IMR-90 (cell line): Measurements from ENCODE around the gene ZMYND10. TPM values are rescaled to one million over a fixed set of nuclear protein-coding genes. Genes with fewer than 3 reads are reported as not detected.

ENCODE experiments used
- ATAC-seq: fragments of 200-7000 bp; cut with Tn5 transposase; 2 replicates; pipeline ENCODE4 v1.9.1; 2020; ENCODE audit warnings: low read depth, mild to moderate bottlenecking, moderate library complexity
- BruUV-seq: library from RNA; stranded (reverse); fragments of 400-500 nt; replicated peaks from 2 replicates; lab custom pipeline; 2021; lab: Mats Ljungman, UMichigan
- CTCF ChIA-PET: fragments of 300-600 bp; formaldehyde crosslinking; extraction: SDS; loops from one replicate; lab custom pipeline; 2021; ENCODE audit warnings: antibody characterized with exemption; lab: Yijun Ruan, JAX
- POLR2A ChIA-PET: fragments of 300-600 bp; sonication (Branson Sonifier 250); formaldehyde crosslinking; loops from one replicate; lab custom pipeline; 2022; ENCODE audit warnings: antibody characterized with exemption; ENCODE audit not compliant: unreplicated experiment; lab: Charles Lee
- DNase-seq: peaks from one replicate; pipeline ENCODE4 v3.0.0; 2013
- H2AFZ ChIP-seq: replicated peaks from 2 replicates; pipeline ENCODE3; 2013; ENCODE audit warnings: low read length, mild to moderate bottlenecking; ENCODE audit not compliant: poor library complexity
- H2AK5ac ChIP-seq: 2 replicates; pipeline ENCODE4 v1.6.1; 2013; ENCODE audit warnings: low read depth, low read length, inconsistent platforms
- H2AK9ac ChIP-seq: replicated peaks from 2 replicates; pipeline ENCODE3; 2013; ENCODE audit warnings: mild to moderate bottlenecking, low read depth, low read length, moderate library complexity; ENCODE audit not compliant: poor library complexity
- H2BK120ac ChIP-seq: 2 replicates; pipeline ENCODE4 v1.6.1; 2013; ENCODE audit warnings: low read depth, low read length, inconsistent platforms
- H2BK15ac ChIP-seq: 3 replicates; pipeline ENCODE4 v1.6.1; 2013; ENCODE audit warnings: low read depth, low read length, inconsistent platforms
- H2BK20ac ChIP-seq: 2 replicates; pipeline ENCODE4 v1.6.1; 2013; ENCODE audit warnings: low read depth, mild to moderate bottlenecking, inconsistent platforms, low read length, moderate library complexity
- H2BK5ac ChIP-seq: 2 replicates; pipeline ENCODE4 v1.6.1; 2013; ENCODE audit warnings: mild to moderate bottlenecking, low read depth, low read length, inconsistent platforms; ENCODE audit not compliant: poor library complexity, severe bottlenecking
- H3K14ac ChIP-seq: replicated peaks from 2 replicates; pipeline ENCODE4 v1.6.1; 2013; ENCODE audit warnings: low read depth, low read length, inconsistent platforms
- H3K18ac ChIP-seq: 2 replicates; pipeline ENCODE4 v1.6.1; 2013; ENCODE audit warnings: low read depth, low read length, control low read depth
- H3K23ac ChIP-seq: 2 replicates; pipeline ENCODE4 v1.6.1; 2013; ENCODE audit warnings: low read depth, low read length, inconsistent platforms
- H3K27ac ChIP-seq: 2 replicates; pipeline ENCODE4 v1.5.1; 2013; ENCODE audit warnings: mild to moderate bottlenecking, control low read depth, low read length; ENCODE audit not compliant: insufficient read depth
- H3K27me3 ChIP-seq: 2 replicates; pipeline ENCODE4 v1.6.1; 2013; ENCODE audit warnings: low read length; ENCODE audit not compliant: control insufficient read depth, insufficient read depth
- H3K36me3 ChIP-seq: 2 replicates; pipeline ENCODE4 v1.6.1; 2013; ENCODE audit warnings: low read length, mixed read lengths; ENCODE audit not compliant: control insufficient read depth, insufficient read depth
- H3K4ac ChIP-seq: 2 replicates; pipeline ENCODE4 v1.6.1; 2013; ENCODE audit warnings: low read depth, low read length, inconsistent platforms
- H3K4me1 ChIP-seq: 2 replicates; pipeline ENCODE4 v1.6.1; 2013; ENCODE audit warnings: low read length, mixed read lengths; ENCODE audit not compliant: control insufficient read depth, insufficient read depth
- H3K4me2 ChIP-seq: 2 replicates; pipeline ENCODE4 v1.6.1; 2013; ENCODE audit warnings: low read depth, mild to moderate bottlenecking, control low read depth, low read length, moderate library complexity
- H3K4me3 ChIP-seq: 2 replicates; pipeline ENCODE4 v1.5.1; 2013; ENCODE audit warnings: low read depth, mild to moderate bottlenecking, control low read depth, low read length, moderate library complexity; ENCODE audit not compliant: insufficient read depth
- H3K56ac ChIP-seq: 2 replicates; pipeline ENCODE4 v1.6.1; 2013; ENCODE audit warnings: low read length, inconsistent platforms; ENCODE audit not compliant: insufficient read depth; ENCODE audit errors: extremely low read depth
- H3K79me1 ChIP-seq, 2 experiments: 2 replicates each; pipeline ENCODE4 v1.6.1; 2013; ENCODE audit warnings: low read length in 2 of 2, inconsistent platforms in 1 of 2, low read depth in 1 of 2
- H3K9ac ChIP-seq: 2 replicates; pipeline ENCODE4 v1.6.1; 2013; ENCODE audit warnings: low read depth, low read length, control low read depth
- H3K9me1 ChIP-seq: 2 replicates; pipeline ENCODE4 v1.6.1; 2013; ENCODE audit warnings: low read length, inconsistent platforms; ENCODE audit not compliant: insufficient read depth
- H3K9me3 ChIP-seq: 2 replicates; pipeline ENCODE4 v1.6.1; 2013; ENCODE audit warnings: low read length; ENCODE audit not compliant: control insufficient read depth, insufficient read depth
- H4K20me1 ChIP-seq: 2 replicates; pipeline ENCODE4 v1.6.1; 2013; ENCODE audit warnings: low read length, inconsistent platforms; ENCODE audit not compliant: insufficient read depth
- H4K5ac ChIP-seq: 2 replicates; pipeline ENCODE4 v1.6.1; 2013; ENCODE audit warnings: mild to moderate bottlenecking, low read depth, low read length, control low read depth
- H4K8ac ChIP-seq, 2 experiments: 2 replicates each; pipeline ENCODE4 v1.6.1; 2013; ENCODE audit warnings: low read depth in 2 of 2, low read length in 2 of 2, control low read depth in 1 of 2, inconsistent platforms in 1 of 2
- H4K91ac ChIP-seq: 2 replicates; pipeline ENCODE4 v1.6.1; 2013; ENCODE audit warnings: low read depth, low read length, inconsistent platforms; ENCODE audit not compliant: insufficient read depth
- RCOR1 ChIP-seq: IDR thresholded peaks from 2 replicates; pipeline ENCODE4 v1.6.1; 2012; ENCODE audit warnings: mild to moderate bottlenecking, low read length, improper control_type of control experiment; ENCODE audit not compliant: insufficient replicate concordance
- SMC3 ChIP-seq: fragments of 150-350 bp; IDR thresholded peaks from 2 replicates; pipeline ENCODE4 v1.6.1; 2016; ENCODE audit warnings: low read depth, mild to moderate bottlenecking, antibody characterized with exemption, low read length, moderate library complexity
- WGBS, 2 experiments: methylation state at CpG; one replicate each; pipeline versions ENCODE4 v1.1.5 to v1.1.7; 2013; ENCODE audit warnings: missing lambda C conversion rate in 2 of 2; ENCODE audit not compliant: insufficient read length in 1 of 2; ENCODE audit errors: extremely low coverage in 2 of 2; 5-methylcytosine and 5-hydroxymethylcytosine counted together
- dilution Hi-C: fragments of 300-500 bp; cut with HindIII; formaldehyde crosslinking; loops from one replicate; pipeline ENCODE4 v1.14.3; 2018; ENCODE audit warnings: low sequenced_read_pairs; ENCODE audit not compliant: unreplicated experiment
- in situ Hi-C: fragments of 300-500 bp; cut with MboI; formaldehyde crosslinking; loops from 3 replicates; pipeline ENCODE4 v1.14.3; 2019; ENCODE audit warnings: low sequenced_read_pairs, inconsistent platforms, mixed read lengths
- intact Hi-C: fragments of 100-400 bp; cut with micrococcal nuclease; formaldehyde crosslinking; loops from 2 replicates; pipeline ENCODE4 v1.10.0; 2022
- polyA plus RNA-seq, 3 experiments: library from polyadenylated mRNA; depleted of rRNA; stranded (reverse); fragments of >200 nt; gene quantifications; 2 replicates each; pipeline ENCODE4 v1.2.3, GENCODE V29; 2012; ENCODE audit warnings: low replicate concordance in 1 of 3
- total RNA-seq: library from RNA; depleted of rRNA; stranded (reverse); fragments of >200 nt; gene quantifications from 2 replicates; pipeline ENCODE4 v1.2.3, GENCODE V29; 2012
- TF ChIP-seq, protein P1 (sequence below): conservative IDR thresholded peaks from 2 replicates; pipeline ENCODE4 v1.5.1; 2012; ENCODE audit warnings: mild to moderate bottlenecking, low read depth, low read length, improper control_type of control experiment

ZMYND10 gene
- total and polyA plus RNA-seq, 2 of the 4 experiments (the other 2 are of a cell fraction), result 1.1 to 1.4 TPM

DNA sequence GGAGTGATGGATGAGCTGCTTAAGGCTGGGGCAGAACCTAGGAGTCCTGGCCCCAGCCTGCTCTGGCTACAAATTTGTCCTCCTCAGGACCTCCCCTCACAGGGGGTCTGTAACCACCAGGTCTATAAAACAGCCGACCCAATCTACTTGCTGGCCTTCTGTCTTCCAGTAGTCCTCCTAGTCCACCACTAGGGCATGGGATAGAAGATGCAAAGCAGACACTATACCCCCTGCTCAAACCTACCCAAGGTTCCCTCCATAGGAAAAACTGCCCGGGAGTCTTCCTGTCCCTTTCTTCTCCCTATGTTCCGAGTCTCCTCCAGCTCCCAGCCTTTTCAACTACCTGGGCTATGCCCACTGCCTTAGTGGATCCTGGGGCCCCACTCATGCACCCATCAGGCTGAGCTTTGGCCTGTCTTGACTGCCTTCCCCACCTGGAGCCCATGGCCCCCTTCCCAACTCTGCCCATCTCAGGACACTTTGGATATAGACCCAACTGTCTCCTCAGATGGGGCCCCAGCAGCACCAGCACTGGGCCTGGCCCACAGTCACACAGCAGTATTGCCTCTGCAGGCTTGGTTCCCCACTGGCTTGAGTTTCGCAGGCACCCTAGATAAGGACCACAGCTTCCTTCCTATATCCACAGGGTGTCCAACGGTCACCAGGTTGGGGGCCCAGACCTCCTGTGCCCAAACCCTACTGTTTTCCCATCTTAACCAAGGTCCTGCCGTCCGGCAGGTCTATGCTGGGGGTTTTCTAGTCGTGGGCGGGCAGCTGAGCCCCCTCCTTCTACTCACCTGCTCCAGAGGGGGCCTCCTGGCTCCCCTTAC lies 47.4 kb downstream of the ZMYND10 start:
- Histone ChIP-seq H3K23ac (no peak overlapping the region), H3K36me3 (no peaks in the 10 kb centered on the region), H2BK120ac (no peak overlapping the region), H3K18ac (no peak overlapping the region), H4K20me1 (no peaks in the 10 kb centered on the region), H3K27me3 (no peaks in the 10 kb centered on the region), H4K5ac (peak overlapping the region; percentile 4; the same call in 1 of the 2 replicates), H3K56ac (no peak overlapping the region), H2AK9ac (peak overlapping the region; percentile 15), H3K27ac (peak overlapping the region; percentile 16; the same call in 1 of the 2 replicates), H3K79me1 (peaks cover 13 to 28% of the 10 kb centered on the region in 2 experiments; a peak in 3 of 4 replicates), H2AK5ac (peak overlapping the region; percentile 76), H3K4me3 (peak overlapping the region; percentile 85), H3K9ac (peak overlapping the region; percentile 83), H3K4me1 (peaks cover 13% of the 10 kb centered on the region), H3K9me1 (peaks cover 17% of the 10 kb centered on the region), H2BK5ac (no peak overlapping the region), H4K8ac (peak overlapping the region; percentile 76 to 88; a peak in 2 of 4 replicates), H3K4ac (peak overlapping the region; percentile 71), H2AFZ (peak overlapping the region; percentile 93), H3K4me2 (peak overlapping the region; percentile 88), H2BK20ac (no peak overlapping the region), H2BK15ac (no peak overlapping the region), H3K9me3 (no peaks in the 10 kb centered on the region), H4K91ac (peak overlapping the region; percentile 29), H3K14ac (peak overlapping the region; percentile 56)
- TF ChIP-seq SMC3 (no peak), RCOR1 (no peak)
- TF ChIP-seq, protein P1, sequence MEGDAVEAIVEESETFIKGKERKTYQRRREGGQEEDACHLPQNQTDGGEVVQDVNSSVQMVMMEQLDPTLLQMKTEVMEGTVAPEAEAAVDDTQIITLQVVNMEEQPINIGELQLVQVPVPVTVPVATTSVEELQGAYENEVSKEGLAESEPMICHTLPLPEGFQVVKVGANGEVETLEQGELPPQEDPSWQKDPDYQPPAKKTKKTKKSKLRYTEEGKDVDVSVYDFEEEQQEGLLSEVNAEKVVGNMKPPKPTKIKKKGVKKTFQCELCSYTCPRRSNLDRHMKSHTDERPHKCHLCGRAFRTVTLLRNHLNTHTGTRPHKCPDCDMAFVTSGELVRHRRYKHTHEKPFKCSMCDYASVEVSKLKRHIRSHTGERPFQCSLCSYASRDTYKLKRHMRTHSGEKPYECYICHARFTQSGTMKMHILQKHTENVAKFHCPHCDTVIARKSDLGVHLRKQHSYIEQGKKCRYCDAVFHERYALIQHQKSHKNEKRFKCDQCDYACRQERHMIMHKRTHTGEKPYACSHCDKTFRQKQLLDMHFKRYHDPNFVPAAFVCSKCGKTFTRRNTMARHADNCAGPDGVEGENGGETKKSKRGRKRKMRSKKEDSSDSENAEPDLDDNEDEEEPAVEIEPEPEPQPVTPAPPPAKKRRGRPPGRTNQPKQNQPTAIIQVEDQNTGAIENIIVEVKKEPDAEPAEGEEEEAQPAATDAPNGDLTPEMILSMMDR, result peak; percentile 18; the same call in 1 of the 2 replicates
- 60% methylated on average over 6 of the region's 9 CpGs; no CpG with 5 or more reads in 1 of the 2 experiments for WGBS, 2 experiments
- dilution Hi-C loops (no loop called here), intact Hi-C loops (no loop called here), in situ Hi-C loops (no loop called here)
- ChIA-PET POLR2A (no interaction called here), CTCF (interaction anchor here (1.9 kb wide), 1 partner anchor 26 kb away, joined by 4 read pairs; no protein-coding TSS in a partner anchor)
- ATAC-seq (no peak), DNase-seq (no peak)
- BruUV-seq, result no TSS peak
